ENCODE data around the gene TSPAN9. TPM values are rescaled to one million over a fixed set of nuclear protein-coding genes. Genes with fewer than 3 reads are reported as not detected.
A peak's percentile ranks its signal among the peaks of the same experiment; 100 is the strongest.

TSPAN9 gene
- total RNA-seq, 1 experiment from 2014 or later, result 13.2 TPM

GRCh38 chr12:3035171-3035570, 42.0 kb upstream of the TSPAN9 start (continued):
- TF ChIP-seq ZBTB33 (IDR thresholded peaks at IDR 0.05; ENCODE audit: extremely low read depth, insufficient replicate concordance, low read length) (no peak), POLR2A (IDR thresholded peaks at IDR 0.05; ENCODE audit: borderline replicate concordance, extremely low read depth, insufficient read depth, insufficient read length) (no peak), CEBPB (IDR thresholded peaks at IDR 0.05; ENCODE audit: low read depth) (no peak)

GRCh38 chr12:3035815-3036702, 41.1 kb upstream of the TSPAN9 start:
- intact Hi-C loops (cut with micrococcal nuclease), result loop anchor here (2.0 kb wide), 1 partner anchor 183 kb away; no protein-coding TSS in a partner anchor
- peaks cover 4 to 18% of the 10 kb centered on the region in 2 experiments; a peak in 2 of 4 replicates for H3K36me3 ChIP-seq (ENCODE audit: control insufficient read depth in 1 of 2, insufficient read depth in 2 of 2, low read length in 2 of 2)
- ChIA-PET CTCF (no interaction called here), POLR2A (no interaction called here), RAD21 (ENCODE audit: low non-redundant PET in 1 of 2, low total read pairs in 2 of 2, uncharacterized antibody in 2 of 2, unreplicated experiment in 2 of 2) (no interaction called here)
- no peak overlapping the region for H3K4me3 ChIP-seq (replicated peaks in 1 of 2; ENCODE audit: low read depth in 1 of 2, low read length in 2 of 2)
- H3K9ac ChIP-seq (ENCODE audit: low read length), result no peak overlapping the region
- no peak overlapping the region for H3K4me2 ChIP-seq (ENCODE audit: low read length)
- H2AFZ ChIP-seq (ENCODE audit: low read depth, low read length, poor library complexity, severe bottlenecking), result no peak overlapping the region
- no peaks in the 10 kb centered on the region for H3K27me3 ChIP-seq (ENCODE audit: insufficient read depth, low read length)
- no peaks in the 10 kb centered on the region for H4K20me1 ChIP-seq (ENCODE audit: insufficient read depth)
- ATAC-seq (no peak), DNase-seq (ENCODE audit: low read depth, low spot score) (no peak)
- H3K9me3 ChIP-seq (ENCODE audit: control insufficient read depth in 1 of 2, insufficient read depth in 1 of 2, low read depth in 1 of 2, low read length in 2 of 2), result no peaks in the 10 kb centered on the region
- H3K4me1 ChIP-seq (ENCODE audit: control insufficient read depth in 1 of 2, insufficient read depth in 2 of 2, low read length in 2 of 2), result peaks cover 0 to 4% of the 10 kb centered on the region in 2 experiments; a peak in 1 of 4 replicates
- H3K79me2 ChIP-seq (ENCODE audit: insufficient read depth, low read length), result no peaks in the 10 kb centered on the region
- no peak overlapping the region for H3K27ac ChIP-seq (ENCODE audit: low read depth, low read length)
- H3K9me2 ChIP-seq (ENCODE audit: insufficient read depth), result no peaks in the 10 kb centered on the region
- TF ChIP-seq RAD21 (IDR thresholded peaks at IDR 0.05; ENCODE audit: low read depth) (peak; percentile 26), CTCF (IDR thresholded peaks at IDR 0.05 in 2 of 3, conservative IDR thresholded peaks at IDR 0.05 in 1 of 3; ENCODE audit: borderline replicate concordance in 1 of 3, insufficient read depth in 1 of 3, low read depth in 2 of 3, low read length in 2 of 3) (peak in 2 of 3 experiments; percentile 16 to 39; a peak in 1 of 6 replicates), ZFX (IDR thresholded peaks at IDR 0.05) (no peak), SRF (IDR thresholded peaks at IDR 0.05; ENCODE audit: low read depth) (no peak)
- no TSS peak for BruUV-seq (replicated peaks)

Measured in HCT116 (cell line).